ENCODE measurements around the gene JKAMP.

GRCh38 chr14:59532419-59532818, 48.1 kb downstream of the JKAMP start:
- TF ChIP-seq POLR2A (IDR thresholded peaks at IDR 0.05; ENCODE audit: low read depth, low read length) (no peak), TAF1 (IDR thresholded peaks at IDR 0.05; ENCODE audit: borderline replicate concordance, low read depth, low read length) (no peak), POLR2AphosphoS5 (IDR thresholded peaks at IDR 0.05; ENCODE audit: low read depth, low read length) (no peak)
